Sigmoid colon (tissue), 4 donors: Measurements from ENCODE around the gene EXT2.

Experiments
- POLR2A ChIP-seq, 2 donors: fragments of 450-650 bp; IDR thresholded peaks; one replicate each; pipeline ENCODE4 v1.6.1; 2016; ENCODE audit warnings: antibody characterized with exemption in 2 of 2, mild to moderate bottlenecking in 2 of 2, moderate library complexity in 2 of 2
- POLR2AphosphoS5 ChIP-seq, 4 donors: sonication (generic); formaldehyde crosslinking; IDR thresholded peaks; one replicate each; pipeline ENCODE4 v1.6.1; 2017; ENCODE audit warnings: antibody characterized with exemption in 4 of 4
- TF ChIP-seq, protein P1 (sequence below), 4 experiments: fragments of 450-650 bp in 3 of 4; fragments of 200-600 bp in 1 of 4; IDR thresholded peaks; one replicate each; pipeline ENCODE4 v1.5.1; 2016 to 2019; ENCODE audit warnings: antibody characterized with exemption in 4 of 4, mild to moderate bottlenecking in 3 of 4, moderate library complexity in 2 of 4

DNA sequence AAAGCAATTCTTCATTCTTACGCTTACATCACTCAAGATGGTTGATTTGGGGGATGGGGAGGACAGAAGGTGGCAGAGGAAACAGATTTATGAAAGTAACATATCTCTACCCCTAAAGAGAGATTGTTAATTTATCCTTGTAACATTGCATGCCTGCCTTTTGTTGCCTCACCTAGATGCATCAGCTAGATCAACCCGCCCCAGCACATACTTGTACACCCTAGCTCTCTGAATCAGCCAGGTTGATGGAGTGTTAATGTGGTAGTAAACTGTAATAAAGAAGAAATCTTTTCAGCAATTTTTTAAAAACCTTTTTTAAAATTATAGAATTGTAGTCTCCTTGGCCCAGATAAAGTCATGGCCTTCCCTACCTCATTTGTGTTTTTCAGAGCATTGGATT is 51.5 kb downstream of the EXT2 start:
- TF ChIP-seq POLR2A (IDR thresholded peaks at IDR 0.05) (no peak), POLR2AphosphoS5 (IDR thresholded peaks at IDR 0.05) (no peak)
- TF ChIP-seq, protein P1, sequence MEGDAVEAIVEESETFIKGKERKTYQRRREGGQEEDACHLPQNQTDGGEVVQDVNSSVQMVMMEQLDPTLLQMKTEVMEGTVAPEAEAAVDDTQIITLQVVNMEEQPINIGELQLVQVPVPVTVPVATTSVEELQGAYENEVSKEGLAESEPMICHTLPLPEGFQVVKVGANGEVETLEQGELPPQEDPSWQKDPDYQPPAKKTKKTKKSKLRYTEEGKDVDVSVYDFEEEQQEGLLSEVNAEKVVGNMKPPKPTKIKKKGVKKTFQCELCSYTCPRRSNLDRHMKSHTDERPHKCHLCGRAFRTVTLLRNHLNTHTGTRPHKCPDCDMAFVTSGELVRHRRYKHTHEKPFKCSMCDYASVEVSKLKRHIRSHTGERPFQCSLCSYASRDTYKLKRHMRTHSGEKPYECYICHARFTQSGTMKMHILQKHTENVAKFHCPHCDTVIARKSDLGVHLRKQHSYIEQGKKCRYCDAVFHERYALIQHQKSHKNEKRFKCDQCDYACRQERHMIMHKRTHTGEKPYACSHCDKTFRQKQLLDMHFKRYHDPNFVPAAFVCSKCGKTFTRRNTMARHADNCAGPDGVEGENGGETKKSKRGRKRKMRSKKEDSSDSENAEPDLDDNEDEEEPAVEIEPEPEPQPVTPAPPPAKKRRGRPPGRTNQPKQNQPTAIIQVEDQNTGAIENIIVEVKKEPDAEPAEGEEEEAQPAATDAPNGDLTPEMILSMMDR (IDR thresholded peaks at IDR 0.05): no peak
